Measurements from ENCODE around the gene ADAMTS16.

Gene ADAMTS16

GRCh38 chr5:5278815-5279381 is 138.8 kb downstream of the ADAMTS16 start:
- DNase-seq (ENCODE audit: low spot score), result no peak

GRCh38 chr5:5285906-5286305 is 145.8 kb downstream of the ADAMTS16 start:
- no peak for DNase-seq (ENCODE audit: low spot score)

- DNase-seq (ENCODE audit: low spot score), result no peak
Measured at GRCh38 chr5:5287419-5287818, 147.3 kb downstream of the ADAMTS16 start.

- no peak for DNase-seq (ENCODE audit: low spot score)
Measured at GRCh38 chr5:5288201-5288600, 148.1 kb downstream of the ADAMTS16 start.

- DNase-seq (ENCODE audit: low spot score), result no peak
Measured at GRCh38 chr5:5289537-5289936, 149.4 kb downstream of the ADAMTS16 start.

- no peak for DNase-seq (ENCODE audit: low spot score)
Measured at GRCh38 chr5:5290674-5291334, 150.7 kb downstream of the ADAMTS16 start.

- DNase-seq (ENCODE audit: low spot score), result no peak
Measured at GRCh38 chr5:5291357-5291756, 151.2 kb downstream of the ADAMTS16 start.

GRCh38 chr5:5293029-5293428 is 152.9 kb downstream of the ADAMTS16 start:
- no peak for DNase-seq (ENCODE audit: low spot score)

GRCh38 chr5:5294429-5294828 is 154.3 kb downstream of the ADAMTS16 start:
- DNase-seq (ENCODE audit: low spot score), result no peak

GRCh38 chr5:5295351-5295750 is 155.2 kb downstream of the ADAMTS16 start:
- no peak for DNase-seq (ENCODE audit: low spot score)

GRCh38 chr5:5296051-5296450 is 155.9 kb downstream of the ADAMTS16 start:
- DNase-seq (ENCODE audit: low spot score), result no peak

- peak; percentile 51 for DNase-seq (ENCODE audit: low spot score)
Measured at GRCh38 chr5:5297432-5298067, 157.4 kb downstream of the ADAMTS16 start.

- DNase-seq (ENCODE audit: low spot score), result no peak
Measured at GRCh38 chr5:5298068-5298633, 158.0 kb downstream of the ADAMTS16 start.

- peak; percentile 75 for DNase-seq (ENCODE audit: low spot score)
Measured at GRCh38 chr5:5298841-5299541, 158.9 kb downstream of the ADAMTS16 start.

GRCh38 chr5:5301176-5301575 is 161.0 kb downstream of the ADAMTS16 start:
- DNase-seq (ENCODE audit: low spot score), result no peak

GRCh38 chr5:5302201-5302600 is 162.1 kb downstream of the ADAMTS16 start:
- no peak for DNase-seq (ENCODE audit: low spot score)

GRCh38 chr5:5303242-5303641 is 163.1 kb downstream of the ADAMTS16 start:
- no peak for DNase-seq (ENCODE audit: low spot score)

- DNase-seq (ENCODE audit: low spot score), result peak; percentile 65
Measured at GRCh38 chr5:5304361-5305020, 164.4 kb downstream of the ADAMTS16 start.

GRCh38 chr5:5306696-5307095 is 166.6 kb downstream of the ADAMTS16 start:
- DNase-seq (ENCODE audit: low spot score), result no peak

GRCh38 chr5:5308319-5308718 is 168.2 kb downstream of the ADAMTS16 start:
- DNase-seq (ENCODE audit: low spot score), result no peak

- no peak for DNase-seq (ENCODE audit: low spot score)
Measured at GRCh38 chr5:5309645-5310044, 169.5 kb downstream of the ADAMTS16 start.
